Mesendoderm (in vitro differentiated cells): ENCODE data around the gene PMCH. TPM values are rescaled to one million over a fixed set of nuclear protein-coding genes. Genes with fewer than 3 reads are reported as not detected.
"Not testable (repeated sequence)": the region's sequence is repeated elsewhere in the genome, so short reads cannot be mapped to it uniquely, and the experiment has no call there.

Source experiments
- DNase-seq: peaks from one replicate; pipeline ENCODE4 v3.0.0; 2013
- H2AK5ac ChIP-seq: 2 replicates; pipeline ENCODE4 v1.6.1; 2013; ENCODE audit warnings: low read length, inconsistent platforms
- H2BK120ac ChIP-seq: 2 replicates; pipeline ENCODE4 v1.6.1; 2013; ENCODE audit warnings: low read depth, mild to moderate bottlenecking, low read length, moderate library complexity, mixed read lengths
- H2BK15ac ChIP-seq: replicated peaks from 2 replicates; pipeline ENCODE4 v1.6.1; 2013; ENCODE audit warnings: low read depth, mild to moderate bottlenecking, moderate library complexity
- H2BK5ac ChIP-seq: 2 replicates; pipeline ENCODE4 v1.6.1; 2013; ENCODE audit warnings: low read length, inconsistent platforms
- H3K18ac ChIP-seq: 2 replicates; pipeline ENCODE4 v1.6.1; 2013; ENCODE audit warnings: mild to moderate bottlenecking, low read length, mixed read lengths
- H3K23ac ChIP-seq: one replicate; pipeline ENCODE4 v1.6.1; 2013; ENCODE audit warnings: low read length
- H3K27ac ChIP-seq: 2 replicates; pipeline ENCODE4 v1.5.1; 2013; ENCODE audit warnings: low read depth, mild to moderate bottlenecking, inconsistent platforms, low read length, moderate library complexity
- H3K27me3 ChIP-seq: 2 replicates; pipeline ENCODE4 v1.6.1; 2013; ENCODE audit warnings: low read length, control low read depth, mild to moderate bottlenecking, inconsistent platforms; ENCODE audit not compliant: insufficient read depth, poor library complexity
- H3K36me3 ChIP-seq: 2 replicates; pipeline ENCODE4 v1.6.1; 2013; ENCODE audit warnings: low read length, inconsistent platforms; ENCODE audit not compliant: control insufficient read depth, insufficient read depth
- H3K4ac ChIP-seq: one replicate; pipeline ENCODE4 v1.6.1; 2013; ENCODE audit warnings: low read depth, mild to moderate bottlenecking, low read length, moderate library complexity
- H3K4me1 ChIP-seq: 2 replicates; pipeline ENCODE4 v1.6.1; 2013; ENCODE audit warnings: low read depth, low read length, inconsistent platforms; ENCODE audit not compliant: control insufficient read depth
- H3K4me2 ChIP-seq: 2 replicates; pipeline ENCODE4 v1.6.1; 2013; ENCODE audit warnings: low read length
- H3K4me3 ChIP-seq: 2 replicates; pipeline ENCODE4 v1.5.1; 2013; ENCODE audit warnings: mild to moderate bottlenecking, low read length
- H3K56ac ChIP-seq: one replicate; pipeline ENCODE4 v1.6.1; 2013; ENCODE audit warnings: low read length
- H3K79me1 ChIP-seq: 2 replicates; pipeline ENCODE4 v1.6.1; 2013; ENCODE audit warnings: low read length, inconsistent platforms
- H3K79me2 ChIP-seq: 2 replicates; pipeline ENCODE4 v1.6.1; 2013; ENCODE audit warnings: mild to moderate bottlenecking, low read length; ENCODE audit not compliant: control insufficient read depth, insufficient read depth
- H3K9ac ChIP-seq: 2 replicates; pipeline ENCODE4 v1.6.1; 2013; ENCODE audit warnings: low read length, inconsistent platforms
- H4K5ac ChIP-seq: one replicate; pipeline ENCODE4 v1.6.1; 2013; ENCODE audit warnings: low read length
- H4K8ac ChIP-seq: one replicate; pipeline ENCODE4 v1.6.1; 2013; ENCODE audit warnings: low read depth, mild to moderate bottlenecking, control low read depth, low read length, moderate library complexity
- WGBS: extraction: QIAGEN DNeasy Blood & Tissue Kit; methylation state at CpG from one replicate; pipeline ENCODE4 v1.1.7; 2013; ENCODE audit warnings: low lambda C conversion rate, missing lambda C conversion rate; ENCODE audit not compliant: insufficient coverage; ENCODE audit errors: extremely low coverage; 5-methylcytosine and 5-hydroxymethylcytosine counted together
- polyA plus RNA-seq, 2 experiments: library from polyadenylated mRNA; stranded (reverse); fragments of 200-250 nt; gene quantifications; one replicate each; pipeline ENCODE4 v1.2.3, GENCODE V29; 2013

PMCH gene, protein sequence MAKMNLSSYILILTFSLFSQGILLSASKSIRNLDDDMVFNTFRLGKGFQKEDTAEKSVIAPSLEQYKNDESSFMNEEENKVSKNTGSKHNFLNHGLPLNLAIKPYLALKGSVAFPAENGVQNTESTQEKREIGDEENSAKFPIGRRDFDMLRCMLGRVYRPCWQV
- polyA plus RNA-seq (2013, experiment 1 of 2) = not detected
- not detected for polyA plus RNA-seq (2013, experiment 2 of 2)

DNA sequence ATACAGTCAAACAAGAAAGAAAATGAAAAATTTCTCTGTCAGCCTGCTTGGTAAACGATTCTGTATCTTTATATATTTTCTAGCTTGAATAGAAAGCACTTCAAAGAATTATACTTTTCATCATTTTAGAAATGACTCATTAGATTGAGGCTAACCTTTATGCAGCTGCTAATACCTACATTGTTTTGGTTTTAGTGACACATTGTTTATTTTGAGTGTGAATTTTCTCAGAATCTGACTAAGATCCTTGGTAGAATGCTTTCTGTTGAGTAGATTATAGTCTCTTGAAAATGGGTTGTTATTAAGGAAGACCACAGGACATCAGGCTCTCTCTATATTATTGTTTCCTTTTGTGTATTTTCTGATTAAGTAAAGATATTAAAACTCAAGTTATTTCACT is at the start of gene PMCH:
Gene PMCH, minus strand, starts transcription at position 45 of the 400 bp plus-strand sequence. CDS start 63 bp downstream, outside the sequence.
- no CpG with 5 or more reads among the region's 1 CpG for WGBS
- Histone ChIP-seq H3K36me3 (no peaks in the 10 kb centered on the region), H2BK120ac (no peak within 1 kb of the TSS), H3K4me1 (no peaks in the 10 kb centered on the region), H2BK15ac (no peak within 1 kb of the TSS), H4K8ac (no peak within 1 kb of the TSS), H3K4me2 (no peak within 1 kb of the TSS), H3K4me3 (no peak within 1 kb of the TSS), H4K5ac (no peak within 1 kb of the TSS), H2AK5ac (no peak within 1 kb of the TSS), H3K9ac (no peak within 1 kb of the TSS), H3K27me3 (no peaks in the 10 kb centered on the region), H3K18ac (no peak within 1 kb of the TSS), H3K4ac (no peak within 1 kb of the TSS), H3K27ac (no peak within 1 kb of the TSS), H3K79me1 (no peaks in the 10 kb centered on the region), H2BK5ac (no peak within 1 kb of the TSS), H3K79me2 (no peaks in the 10 kb centered on the region), H3K56ac (no peak within 1 kb of the TSS), H3K23ac (no peak within 1 kb of the TSS)
- no peak for DNase-seq

DNA sequence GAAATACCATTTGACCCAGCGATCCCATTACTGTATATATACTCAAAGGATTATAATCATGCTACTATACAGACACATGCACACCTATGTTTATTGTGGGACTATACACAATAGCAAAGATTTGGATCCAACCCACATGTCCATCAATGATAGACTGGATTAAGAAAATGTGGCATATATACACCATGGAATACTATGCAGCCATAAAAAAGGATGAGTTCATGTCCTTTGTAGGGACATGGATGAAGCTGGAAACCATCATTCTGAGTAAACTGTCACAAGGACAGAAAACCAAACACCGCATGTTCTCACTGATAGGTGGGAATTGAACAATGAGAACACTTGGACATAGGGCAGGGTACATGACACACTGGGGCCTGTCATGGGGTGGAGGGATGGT is 43.2 kb upstream of the PMCH start:
- H3K4me2 ChIP-seq, H3K18ac ChIP-seq, H3K27me3 ChIP-seq, H3K23ac ChIP-seq, H4K5ac ChIP-seq, H3K4me3 ChIP-seq, H3K79me1 ChIP-seq, H3K4ac ChIP-seq, H3K27ac ChIP-seq, H3K36me3 ChIP-seq, H2BK120ac ChIP-seq, H3K9ac ChIP-seq, H2BK15ac ChIP-seq, H2AK5ac ChIP-seq, H2BK5ac ChIP-seq, H4K8ac ChIP-seq, H3K79me2 ChIP-seq, H3K56ac ChIP-seq, DNase-seq, H3K4me1 ChIP-seq: not testable (repeated sequence)
- no CpG with 5 or more reads among the region's 2 CpGs for WGBS

DNA sequence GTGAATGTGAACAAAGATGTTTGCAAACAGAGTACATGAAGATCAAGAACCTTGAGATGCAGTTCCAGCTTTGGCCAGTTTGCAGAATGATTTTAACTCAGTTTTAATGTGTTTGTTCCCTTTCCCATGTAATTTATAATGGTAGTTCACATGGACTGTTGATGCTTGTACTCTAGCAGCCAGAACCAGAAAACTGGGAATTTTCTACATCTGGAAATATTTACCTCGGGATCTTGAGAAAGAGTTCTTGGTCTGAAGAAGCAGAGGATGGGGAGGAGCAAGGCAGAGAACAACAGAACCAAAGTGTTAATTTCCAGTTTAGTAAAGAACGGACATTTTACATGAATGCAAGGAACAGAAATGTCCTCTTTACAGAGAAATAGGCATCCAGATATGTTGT is 37.0 kb upstream of the PMCH start:
- Histone ChIP-seq H3K23ac (no peak overlapping the region), H2BK120ac (no peak overlapping the region), H3K27ac (no peak overlapping the region), H4K8ac (no peak overlapping the region), H3K36me3 (no peaks in the 10 kb centered on the region), H3K56ac (no peak overlapping the region), H3K27me3 (no peaks in the 10 kb centered on the region), H3K9ac (no peak overlapping the region), H3K4me2 (no peak overlapping the region), H3K79me2 (no peaks in the 10 kb centered on the region), H3K79me1 (no peaks in the 10 kb centered on the region), H3K18ac (no peak overlapping the region), H2BK5ac (no peak overlapping the region), H3K4me1 (no peaks in the 10 kb centered on the region), H2AK5ac (no peak overlapping the region), H3K4ac (no peak overlapping the region), H2BK15ac (no peak overlapping the region), H3K4me3 (no peak overlapping the region), H4K5ac (no peak overlapping the region)
- no CpG with 5 or more reads among the region's 2 CpGs for WGBS
- DNase-seq = no peak

DNA sequence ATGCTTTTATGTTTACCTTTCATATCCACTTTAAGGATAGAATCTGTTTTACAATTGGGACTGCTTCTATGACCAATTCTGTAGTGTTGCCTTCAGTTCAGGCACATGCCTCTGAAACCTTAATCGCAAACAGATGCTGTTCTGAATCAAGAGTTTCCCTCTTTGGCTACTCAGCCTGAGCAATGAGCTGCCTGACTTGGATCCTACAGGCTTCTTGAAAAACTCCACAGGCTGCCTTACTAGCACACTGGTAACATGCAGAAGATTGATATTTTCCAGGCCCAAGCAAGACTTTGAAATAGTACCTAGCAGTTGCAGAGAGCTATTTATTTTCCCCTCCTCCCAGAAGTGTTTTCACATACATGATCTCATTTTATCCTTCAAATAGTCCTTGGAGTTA is 34.8 kb upstream of the PMCH start:
- no peak overlapping the region for H2BK5ac ChIP-seq
- no peak overlapping the region for H3K56ac ChIP-seq
- no peaks in the 10 kb centered on the region for H3K79me2 ChIP-seq
- H3K27ac ChIP-seq = no peak overlapping the region
- no peak overlapping the region for H4K5ac ChIP-seq
- H3K4me2 ChIP-seq = no peak overlapping the region
- no peaks in the 10 kb centered on the region for H3K79me1 ChIP-seq
- H3K4ac ChIP-seq = no peak overlapping the region
- H3K18ac ChIP-seq = no peak overlapping the region
- no peak overlapping the region for H2AK5ac ChIP-seq
- H4K8ac ChIP-seq = no peak overlapping the region
- H2BK15ac ChIP-seq = no peak overlapping the region
- H3K4me3 ChIP-seq = no peak overlapping the region
- no peak overlapping the region for H3K9ac ChIP-seq
- H2BK120ac ChIP-seq = no peak overlapping the region
- no peaks in the 10 kb centered on the region for H3K4me1 ChIP-seq
- DNase-seq = no peak
- no CpG with 5 or more reads among the region's 1 CpG for WGBS
- H3K23ac ChIP-seq = no peak overlapping the region
- H3K36me3 ChIP-seq = no peaks in the 10 kb centered on the region
- no peaks in the 10 kb centered on the region for H3K27me3 ChIP-seq

DNA sequence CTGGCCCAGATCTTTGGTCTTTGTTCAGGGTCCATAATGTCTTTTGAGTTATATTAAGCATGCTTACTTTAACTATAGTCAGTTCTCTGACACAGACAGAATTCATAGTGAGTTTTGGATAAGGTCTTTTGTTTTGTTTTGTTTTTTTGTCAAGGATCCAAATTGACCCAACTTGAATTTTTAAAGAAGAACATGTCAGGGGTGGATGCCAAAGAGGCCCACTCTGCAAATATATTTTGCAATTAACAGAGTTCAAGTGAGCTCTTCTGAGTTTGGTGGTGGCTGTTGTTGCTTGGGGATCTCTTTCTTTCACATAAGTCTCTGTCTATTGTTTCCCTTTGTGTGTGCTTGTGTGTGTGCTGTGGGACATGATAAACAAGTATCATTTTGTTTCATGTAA is 34.4 kb upstream of the PMCH start:
- H3K56ac ChIP-seq = no peak overlapping the region
- no peak overlapping the region for H2BK15ac ChIP-seq
- H3K79me1 ChIP-seq = no peaks in the 10 kb centered on the region
- H3K4me3 ChIP-seq = no peak overlapping the region
- no peak overlapping the region for H2BK120ac ChIP-seq
- H3K27me3 ChIP-seq = no peaks in the 10 kb centered on the region
- H3K9ac ChIP-seq = no peak overlapping the region
- no peak overlapping the region for H3K4ac ChIP-seq
- H3K18ac ChIP-seq = no peak overlapping the region
- H2BK5ac ChIP-seq = no peak overlapping the region
- no peaks in the 10 kb centered on the region for H3K4me1 ChIP-seq
- DNase-seq = no peak
- H3K23ac ChIP-seq = no peak overlapping the region
- no peak overlapping the region for H3K4me2 ChIP-seq
- no peaks in the 10 kb centered on the region for H3K36me3 ChIP-seq
- H4K8ac ChIP-seq = no peak overlapping the region
- no peak overlapping the region for H4K5ac ChIP-seq
- no peaks in the 10 kb centered on the region for H3K79me2 ChIP-seq
- no peak overlapping the region for H3K27ac ChIP-seq
- H2AK5ac ChIP-seq = no peak overlapping the region

DNA sequence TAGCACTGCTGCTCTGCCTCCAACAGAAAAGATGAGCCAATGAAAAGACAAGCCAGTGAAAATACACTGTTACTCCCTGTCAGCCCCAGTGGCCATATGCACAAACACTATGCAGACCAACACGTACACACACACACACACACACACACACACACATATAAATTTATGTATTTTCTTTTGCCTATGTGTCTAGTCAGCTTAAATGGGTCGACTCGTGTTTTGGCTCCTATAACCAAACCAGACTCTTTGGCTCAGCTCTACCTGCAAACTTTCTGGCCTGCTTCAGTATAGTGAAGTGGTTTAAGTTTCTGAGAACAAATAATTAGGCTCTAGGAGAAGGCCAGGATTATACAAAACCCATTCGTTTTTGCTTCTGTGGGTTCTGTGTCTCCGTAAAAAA is 30.3 kb upstream of the PMCH start:
- Histone ChIP-seq H3K4me3 (no peak overlapping the region), H3K36me3 (no peaks in the 10 kb centered on the region), H3K23ac (no peak overlapping the region), H3K9ac (no peak overlapping the region), H3K79me2 (no peaks in the 10 kb centered on the region), H3K4me1 (no peaks in the 10 kb centered on the region), H2BK15ac (no peak overlapping the region), H3K4me2 (no peak overlapping the region), H4K5ac (no peak overlapping the region), H3K27ac (no peak overlapping the region), H3K4ac (no peak overlapping the region), H3K18ac (no peak overlapping the region), H2AK5ac (no peak overlapping the region), H4K8ac (no peak overlapping the region), H2BK120ac (no peak overlapping the region), H3K27me3 (no peaks in the 10 kb centered on the region), H3K79me1 (no peaks in the 10 kb centered on the region), H2BK5ac (no peak overlapping the region), H3K56ac (no peak overlapping the region)
- DNase-seq = no peak
- no CpG with 5 or more reads among the region's 5 CpGs for WGBS
